Stimulated activated CD4-positive, alpha-beta T cell treated with anti-CD3 and anti-CD28 coated beads, Interleukin-1b, Interleukin-23, amount 100 ng/mL, for 48 hours (primary cell): ENCODE measurements around the gene NUP160.
A peak's percentile ranks its signal among the peaks of the same experiment; 100 is the strongest.
"Not testable (repeated sequence)": the region's sequence is repeated elsewhere in the genome, so short reads cannot be mapped to it uniquely, and the experiment has no call there.

ENCODE experiments used
- DNase-seq: peaks from one replicate; pipeline ENCODE4 v3.0.0-alpha.2; 2020

The NUP160 gene

GRCh38 chr11:47784785-47785381 is 63.3 kb downstream of the NUP160 start:
- DNase-seq, result no peak

- DNase-seq, result no peak
Observed at GRCh38 chr11:47783087-47783610, 65.0 kb downstream of the NUP160 start.

- DNase-seq, result no peak
Observed at GRCh38 chr11:47778878-47779483, 69.2 kb downstream of the NUP160 start.

- no peak for DNase-seq
Observed at GRCh38 chr11:47775240-47775869, 72.8 kb downstream of the NUP160 start.

GRCh38 chr11:47773882-47774281 is 74.3 kb downstream of the NUP160 start:
- DNase-seq, result no peak

- not testable (repeated sequence) for DNase-seq
Observed at GRCh38 chr11:47769556-47769955, 78.6 kb downstream of the NUP160 start.

- peak; percentile 27 for DNase-seq
Observed at GRCh38 chr11:47768101-47768612, 80.0 kb downstream of the NUP160 start.

GRCh38 chr11:47766509-47767227 is 81.5 kb downstream of the NUP160 start:
- peak; percentile 82 for DNase-seq

GRCh38 chr11:47765086-47765485 is 83.1 kb downstream of the NUP160 start:
- no peak for DNase-seq

GRCh38 chr11:47759291-47759690 is 88.9 kb downstream of the NUP160 start:
- DNase-seq, result not testable (repeated sequence)

GRCh38 chr11:47756208-47756607 is 91.9 kb downstream of the NUP160 start:
- no peak for DNase-seq

- no peak for DNase-seq
Observed at GRCh38 chr11:47750725-47751124, 97.4 kb downstream of the NUP160 start.

GRCh38 chr11:47742494-47742893 is 105.7 kb downstream of the NUP160 start:
- DNase-seq, result not testable (repeated sequence)

- DNase-seq, result not testable (repeated sequence)
Observed at GRCh38 chr11:47737817-47738216, 110.3 kb downstream of the NUP160 start.

GRCh38 chr11:47732271-47732670 is 115.9 kb downstream of the NUP160 start:
- DNase-seq, result no peak

GRCh38 chr11:47731475-47731874 is 116.7 kb downstream of the NUP160 start:
- no peak for DNase-seq
